NCI-H460 (cell line): ENCODE data around the gene EFNA2. TPM values are rescaled to one million over a fixed set of nuclear protein-coding genes. Genes with fewer than 3 reads are reported as not detected.

Source experiments
- DNase-seq: peaks from one replicate; pipeline ENCODE4 v3.0.0-alpha.2; 2016; ENCODE audit warnings: low read depth; ENCODE audit errors: extremely low read depth
- total RNA-seq: library from RNA; depleted of rRNA; stranded (reverse); fragments of >200 nt; shearing (Covaris generic); gene quantifications from 2 replicates; pipeline ENCODE4 v1.2.3, GENCODE V29; 2014

The EFNA2 gene
- total RNA-seq, 1 experiment from 2014 or later, result 0.62 TPM

DNA sequence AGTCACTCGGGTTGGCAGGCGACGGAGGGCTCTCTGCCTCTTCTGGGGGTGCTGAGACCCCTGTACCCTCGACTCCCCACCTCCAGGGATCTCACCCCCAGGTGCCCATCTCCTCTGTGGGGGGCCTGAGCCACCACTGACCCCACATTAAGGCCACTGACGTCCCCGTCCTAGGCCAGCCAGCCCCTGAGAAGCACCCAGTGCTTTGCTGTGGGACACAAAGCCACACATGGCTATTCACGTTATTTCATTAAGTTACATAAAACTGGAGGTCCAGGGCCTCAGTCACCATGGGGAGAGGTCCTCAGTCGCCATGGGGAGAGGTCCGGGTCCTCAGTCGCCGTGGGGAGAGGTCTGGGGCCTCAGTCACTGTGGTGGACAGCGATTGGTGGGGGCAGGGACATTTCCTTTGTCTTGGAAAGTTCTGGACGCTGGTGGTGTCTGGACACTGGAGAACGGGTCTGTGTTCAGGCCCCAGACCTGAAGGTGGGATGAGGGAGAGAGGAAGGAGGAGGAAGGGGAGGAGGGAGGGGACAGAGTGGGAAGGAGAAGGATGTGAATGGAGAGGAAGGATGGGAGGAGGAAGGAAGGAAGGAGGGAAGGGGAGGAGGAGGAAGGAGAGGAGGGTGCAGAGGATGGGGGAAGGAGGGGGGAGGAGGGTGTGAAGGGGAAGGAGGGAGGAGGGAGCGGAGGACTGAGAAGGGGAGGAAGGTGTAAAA lies 3.9 kb upstream of the EFNA2 start:
- no peak for DNase-seq

DNA sequence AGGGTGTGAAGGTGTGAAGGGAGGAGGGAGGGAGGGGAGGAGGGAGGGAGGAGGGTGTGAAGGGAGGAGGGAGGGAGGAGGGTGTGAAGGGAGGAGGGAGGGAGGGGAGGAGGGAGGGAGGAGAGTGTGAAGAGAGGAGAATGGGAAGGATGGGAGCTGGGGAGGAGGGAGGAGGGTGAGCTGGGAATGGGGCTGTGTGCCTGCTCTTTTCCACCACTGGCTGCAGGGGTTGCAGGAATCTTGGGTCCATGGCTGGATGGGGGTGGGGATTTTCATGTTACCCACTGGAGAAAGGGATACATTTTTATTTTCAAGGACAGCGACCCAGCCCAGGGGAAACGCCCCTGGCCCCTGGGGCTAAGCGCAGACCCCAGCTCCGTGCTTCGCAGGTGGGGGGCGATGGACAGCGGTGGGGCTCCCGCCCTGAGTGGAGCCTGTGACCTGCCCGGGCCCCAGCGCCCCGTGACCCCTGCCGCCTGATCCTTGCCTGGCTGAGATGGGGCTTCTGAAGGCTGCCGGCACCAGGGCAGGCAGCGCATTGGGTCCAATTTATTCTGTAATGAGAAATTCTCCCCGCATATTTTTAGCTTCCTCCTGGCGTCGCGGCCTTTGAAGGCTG lies 3.0 kb upstream of the EFNA2 start:
- no peak for DNase-seq

DNA sequence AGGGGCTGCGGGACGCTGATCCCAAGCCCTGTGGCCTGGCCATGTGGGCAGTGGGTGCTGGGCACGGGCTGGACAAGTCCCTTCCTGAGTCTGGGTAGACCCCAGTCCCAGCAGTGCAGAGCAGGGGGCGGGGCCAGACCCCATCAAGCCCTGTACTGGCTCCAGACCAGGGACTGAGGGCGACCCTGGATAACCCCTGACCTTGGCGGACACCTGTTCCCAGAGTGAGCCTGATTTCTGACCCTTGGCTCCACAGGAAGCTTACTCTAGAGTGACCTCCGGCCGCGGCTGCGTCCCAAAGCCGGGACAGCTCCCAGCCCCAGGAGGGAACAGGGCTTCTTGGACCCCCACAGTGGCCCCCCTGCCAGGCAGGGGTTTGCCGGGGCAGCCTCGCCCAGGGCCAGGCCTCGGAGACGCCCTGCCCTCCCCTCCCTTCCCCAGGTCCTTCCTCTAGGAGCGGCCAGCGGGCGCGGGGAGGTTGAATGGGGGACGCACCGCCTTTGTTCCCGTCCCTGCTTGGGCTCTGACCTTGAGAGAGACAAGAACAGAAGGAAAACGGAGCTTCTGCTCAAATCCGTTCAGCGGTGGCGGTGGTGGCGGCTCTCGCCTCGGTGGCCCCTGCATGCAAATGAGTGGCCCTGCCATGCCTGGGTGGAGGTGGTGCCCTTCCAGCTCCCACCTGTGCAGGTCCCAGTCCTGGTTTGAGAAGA lies 2.3 kb upstream of the EFNA2 start:
- DNase-seq, result no peak

DNA sequence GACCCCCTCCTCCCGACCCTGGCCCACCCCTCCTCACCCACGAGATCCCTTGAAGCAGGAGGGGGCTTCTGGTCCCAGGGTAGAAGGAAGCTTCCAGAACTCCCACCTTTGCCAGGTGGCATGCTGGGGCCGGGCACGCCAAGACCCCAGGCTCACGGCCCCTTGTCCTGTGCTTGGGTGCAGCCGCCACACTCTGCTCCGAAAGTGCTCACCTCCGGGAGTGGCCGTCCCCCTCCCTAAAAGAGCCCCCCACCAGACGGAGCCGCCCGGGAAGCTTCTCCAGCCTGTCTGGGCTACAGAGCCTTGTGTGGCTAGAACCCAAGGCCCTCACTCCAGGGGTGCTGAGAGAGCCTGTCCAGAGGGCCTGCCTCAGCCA lies 1.8 kb upstream of the EFNA2 start:
- DNase-seq, result no peak

DNA sequence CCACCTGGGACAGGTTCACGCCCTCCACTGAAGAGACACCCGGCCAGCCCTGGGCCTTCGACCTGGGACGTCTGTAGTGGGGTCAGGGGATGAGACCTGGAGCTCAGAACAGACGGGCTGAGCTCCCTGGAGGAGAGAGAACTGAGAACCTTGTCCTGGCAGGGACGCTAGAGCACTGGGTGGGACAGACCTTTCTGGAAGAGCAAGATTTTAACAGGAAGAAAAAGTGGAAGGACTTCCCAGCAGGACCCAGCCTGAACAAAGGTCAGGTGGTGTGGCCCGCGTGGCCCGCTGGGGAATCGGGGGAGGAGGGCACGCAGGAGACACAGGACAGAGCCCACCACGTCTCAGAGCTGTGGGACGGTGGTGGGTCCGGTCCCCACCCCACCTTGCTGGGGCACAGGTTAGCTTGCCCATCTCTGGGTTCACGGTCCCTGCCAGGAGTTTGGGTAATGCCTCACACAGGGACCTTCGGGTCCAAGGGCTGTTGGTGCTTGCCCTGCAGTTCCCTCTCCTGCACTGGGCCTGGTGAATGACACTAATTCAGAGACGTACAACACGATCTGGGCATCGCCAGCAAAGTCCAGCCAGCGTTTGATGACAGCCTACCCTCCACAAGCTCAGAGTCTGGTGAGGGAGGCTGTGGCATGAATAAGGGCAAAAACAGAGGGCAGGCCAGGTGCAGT lies 1.2 kb upstream of the EFNA2 start:
- no peak for DNase-seq

DNA sequence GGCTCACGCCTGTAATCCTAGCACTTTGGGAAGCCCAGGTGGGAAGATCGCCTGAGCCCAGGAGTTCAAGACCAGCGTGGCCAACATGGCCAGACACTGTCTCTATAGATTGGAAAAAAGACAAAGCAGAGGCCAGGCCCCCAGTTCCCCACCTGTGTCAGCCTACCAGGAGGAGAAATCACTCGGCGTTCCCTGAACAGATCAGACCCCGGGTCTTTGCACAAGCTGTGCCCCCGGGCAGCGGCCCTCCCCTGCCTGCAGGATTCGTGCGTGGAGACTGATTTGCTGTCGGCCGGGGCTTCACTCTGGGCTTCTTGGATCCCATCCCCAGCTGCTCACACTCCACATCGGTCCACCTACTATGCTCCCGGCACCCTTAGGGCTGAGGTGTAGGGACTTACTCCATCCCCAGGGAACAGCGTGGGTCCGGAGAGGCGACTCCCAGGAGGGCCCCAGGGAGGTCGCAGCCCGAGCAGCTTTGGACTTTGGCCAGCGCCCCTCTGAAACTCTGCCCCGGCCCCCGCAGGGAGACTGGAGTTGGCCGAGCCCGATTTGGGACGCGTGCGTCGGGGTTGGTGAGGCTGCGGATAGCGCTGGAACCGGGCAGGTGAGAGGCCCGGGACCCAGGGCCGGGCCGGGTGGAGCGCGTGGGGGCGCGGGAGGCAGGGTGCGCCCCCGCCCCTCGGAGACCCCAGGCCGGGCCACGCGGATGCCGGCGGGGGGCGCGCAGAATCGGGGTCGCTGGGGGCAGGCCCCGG lies 515 bp upstream of the EFNA2 start:
- DNase-seq, result no peak

DNA sequence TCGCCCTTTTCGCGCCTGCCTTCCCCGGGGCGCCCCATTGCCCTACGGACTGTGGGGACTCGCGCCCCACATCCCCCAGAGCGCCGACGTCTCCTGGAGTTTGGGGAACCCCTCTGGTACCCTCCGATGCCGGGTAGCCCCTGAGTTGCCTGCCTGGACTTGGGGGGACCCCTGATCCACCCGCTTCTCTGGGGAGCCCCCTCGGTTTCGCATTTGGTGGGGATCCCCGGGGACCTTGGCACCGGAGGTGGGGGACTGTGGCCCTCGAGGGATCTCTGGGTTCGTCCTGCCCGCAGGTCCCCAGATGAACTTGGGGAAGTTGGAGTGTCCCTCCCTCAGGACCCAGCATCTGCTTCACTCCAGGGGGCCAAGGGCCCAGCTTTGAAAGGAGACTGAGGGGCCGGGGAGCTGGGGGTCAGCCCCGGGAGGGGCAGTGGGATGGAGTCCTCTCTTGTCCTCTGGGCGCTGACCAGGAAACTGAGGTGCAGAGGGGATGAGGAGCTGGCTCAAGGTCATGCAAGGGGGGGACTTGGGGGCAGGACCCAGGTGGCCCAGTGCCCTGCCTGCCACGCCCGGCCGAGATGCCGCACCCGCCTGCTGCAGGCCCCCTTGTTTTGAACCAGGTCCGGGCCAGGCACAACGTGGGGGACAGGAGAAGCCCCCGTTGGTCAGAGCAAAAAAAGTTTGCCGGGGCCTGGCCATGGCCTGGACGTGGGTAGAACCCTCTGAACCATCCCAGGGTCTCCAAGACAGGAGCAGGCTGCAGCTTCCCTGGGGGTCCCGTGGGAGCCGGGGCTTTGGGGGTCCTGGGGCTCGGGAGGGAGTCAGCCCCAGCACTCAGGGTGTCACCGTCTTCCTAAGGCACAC lies 1.0 kb downstream of the EFNA2 start:
- no peak for DNase-seq

DNA sequence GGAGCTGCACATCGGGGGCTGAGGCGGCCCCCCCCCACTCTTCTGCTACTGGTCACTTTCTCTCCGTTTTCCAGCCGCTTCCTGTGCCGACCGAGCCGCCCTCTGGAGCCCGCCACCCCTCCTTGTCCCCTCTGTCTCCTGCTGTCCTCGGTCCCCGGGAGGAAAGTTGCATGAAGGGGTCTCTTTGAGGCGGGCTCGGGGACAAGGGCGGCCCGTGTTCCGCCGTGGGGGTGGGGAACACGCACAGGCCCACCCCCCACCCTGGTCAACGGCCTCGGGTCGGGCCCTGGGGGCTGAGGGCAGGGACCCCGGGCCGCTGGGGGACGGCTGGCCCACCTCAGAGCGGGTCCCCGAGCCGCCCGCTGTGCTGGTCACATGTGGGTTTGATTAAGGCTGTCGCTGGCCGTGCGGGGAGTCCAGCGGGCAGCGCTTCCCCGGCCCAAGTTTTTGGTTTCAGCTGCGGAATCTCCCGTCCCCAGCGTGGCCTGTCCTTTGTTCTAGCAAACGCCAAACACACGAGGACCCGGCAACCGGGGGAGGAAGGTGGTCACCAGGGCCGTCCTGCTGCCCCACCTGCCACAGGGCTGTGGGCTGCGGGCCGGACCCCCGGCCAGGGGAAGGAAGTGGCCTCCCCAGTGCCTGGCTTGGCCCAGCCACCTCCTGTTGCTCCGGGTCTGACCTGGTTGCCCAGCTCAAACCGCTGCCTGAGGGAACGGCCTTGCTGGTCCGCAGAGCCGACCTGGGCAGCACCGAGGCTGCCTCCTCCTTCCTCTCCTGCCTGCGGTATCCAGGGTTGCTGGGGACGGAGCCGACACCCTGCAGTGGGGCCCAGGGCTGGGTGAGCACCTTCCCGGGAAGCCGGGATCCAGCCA lies 1.9 kb downstream of the EFNA2 start:
- no peak for DNase-seq

DNA sequence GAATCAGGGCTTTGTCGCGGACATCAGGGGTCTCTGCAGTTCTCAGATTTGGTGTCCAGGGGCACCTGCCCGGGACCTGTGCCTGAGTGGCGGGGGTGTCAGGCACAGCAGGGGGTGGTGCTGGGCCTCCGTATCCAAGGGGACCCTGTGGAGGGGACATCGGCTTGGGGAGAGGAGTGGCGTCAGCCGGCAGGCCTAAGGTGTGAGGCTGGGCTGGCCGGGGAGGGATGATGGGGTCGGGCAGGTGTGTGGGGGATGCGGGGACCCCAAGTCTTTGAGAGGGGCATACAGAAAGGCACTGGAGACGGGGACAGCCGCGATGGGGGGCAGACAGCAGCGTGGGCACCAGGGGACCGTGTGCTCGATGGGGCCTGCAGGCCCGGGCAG lies 2.5 kb downstream of the EFNA2 start:
- no peak for DNase-seq

DNA sequence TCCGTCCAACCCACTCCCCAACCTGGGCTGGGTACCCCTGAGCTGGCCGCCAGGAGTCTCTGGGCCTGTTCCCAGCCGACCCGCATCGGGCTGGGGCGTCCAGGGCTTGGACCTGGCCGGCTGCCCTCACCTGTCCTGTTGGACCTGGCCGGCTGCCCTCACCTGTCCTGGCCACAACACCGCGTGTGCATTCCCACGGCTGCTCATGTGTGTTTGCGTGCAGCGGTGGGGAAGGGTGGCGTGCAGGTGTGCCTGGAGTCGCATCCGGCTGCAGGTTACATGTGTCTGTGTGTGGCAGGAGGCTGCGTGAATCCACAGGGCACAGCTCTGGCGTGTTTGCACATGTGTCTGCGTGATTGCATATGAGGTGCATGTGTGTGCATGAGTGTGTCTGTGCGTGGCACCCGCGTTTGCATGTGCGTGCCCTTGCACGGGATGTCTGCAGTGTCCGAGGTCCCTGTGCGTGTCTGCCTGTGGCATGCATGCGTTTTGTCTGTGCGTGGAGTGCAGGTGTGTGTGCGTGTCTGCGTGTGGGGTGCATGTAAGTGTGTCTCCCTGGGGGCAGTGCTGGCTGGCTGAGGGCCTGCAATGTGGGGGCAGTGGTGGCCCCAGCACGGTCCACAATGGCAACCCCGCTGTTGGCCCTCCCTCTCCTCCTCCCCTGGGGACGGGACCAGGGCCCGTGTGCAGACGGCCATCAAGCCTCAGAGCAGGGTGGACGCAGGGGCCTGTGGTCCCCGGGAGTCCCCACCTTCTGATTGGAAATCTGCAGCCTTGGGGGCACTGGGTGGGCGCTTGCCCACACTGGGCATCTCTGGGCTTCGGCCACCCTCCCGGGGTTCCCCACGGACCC lies 3.4 kb downstream of the EFNA2 start:
- no peak for DNase-seq

DNA sequence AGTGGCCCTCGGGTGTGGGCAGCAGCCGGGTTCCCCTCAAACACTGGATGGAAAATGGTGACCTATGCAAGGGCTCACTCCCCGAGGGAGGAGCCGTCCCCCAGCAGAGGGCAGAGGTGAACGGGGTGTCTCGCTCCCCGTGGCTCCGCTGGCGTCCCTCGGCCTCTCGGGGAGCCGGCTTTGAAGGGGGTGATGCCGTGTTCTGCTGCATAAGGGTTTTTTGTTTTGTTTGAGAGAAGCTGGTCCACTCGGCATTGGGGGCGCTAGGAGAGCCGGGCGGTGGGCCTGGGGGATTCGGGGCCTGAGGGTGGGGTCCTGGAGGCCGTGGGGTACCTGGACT lies 4.0 kb downstream of the EFNA2 start:
- no peak for DNase-seq

DNA sequence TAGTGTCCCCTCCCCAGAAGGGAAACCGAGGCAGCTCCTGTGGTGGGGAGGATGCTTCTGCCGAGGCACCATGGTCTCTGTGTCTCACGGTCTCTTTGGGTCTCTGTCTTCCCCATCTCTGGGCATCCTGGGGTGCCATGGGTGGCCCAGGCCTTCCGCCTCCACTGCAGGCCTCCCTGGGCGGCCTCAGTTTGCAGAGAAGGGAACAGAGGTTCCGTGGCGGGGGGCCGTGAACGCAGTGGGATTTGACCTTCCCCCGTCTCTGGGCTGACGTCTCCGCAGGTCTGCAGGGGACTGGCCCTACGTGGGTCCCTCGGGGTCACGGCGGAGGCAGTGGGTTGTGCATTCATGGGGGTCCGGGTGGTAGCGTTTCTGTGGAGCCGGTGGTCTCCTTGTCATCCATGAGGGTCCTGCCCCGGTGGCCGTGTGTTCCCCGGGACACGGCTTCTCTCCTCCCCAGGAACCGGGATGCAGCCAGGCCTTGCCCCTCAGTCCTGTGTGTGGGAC lies 4.6 kb downstream of the EFNA2 start:
- DNase-seq, result no peak

DNA sequence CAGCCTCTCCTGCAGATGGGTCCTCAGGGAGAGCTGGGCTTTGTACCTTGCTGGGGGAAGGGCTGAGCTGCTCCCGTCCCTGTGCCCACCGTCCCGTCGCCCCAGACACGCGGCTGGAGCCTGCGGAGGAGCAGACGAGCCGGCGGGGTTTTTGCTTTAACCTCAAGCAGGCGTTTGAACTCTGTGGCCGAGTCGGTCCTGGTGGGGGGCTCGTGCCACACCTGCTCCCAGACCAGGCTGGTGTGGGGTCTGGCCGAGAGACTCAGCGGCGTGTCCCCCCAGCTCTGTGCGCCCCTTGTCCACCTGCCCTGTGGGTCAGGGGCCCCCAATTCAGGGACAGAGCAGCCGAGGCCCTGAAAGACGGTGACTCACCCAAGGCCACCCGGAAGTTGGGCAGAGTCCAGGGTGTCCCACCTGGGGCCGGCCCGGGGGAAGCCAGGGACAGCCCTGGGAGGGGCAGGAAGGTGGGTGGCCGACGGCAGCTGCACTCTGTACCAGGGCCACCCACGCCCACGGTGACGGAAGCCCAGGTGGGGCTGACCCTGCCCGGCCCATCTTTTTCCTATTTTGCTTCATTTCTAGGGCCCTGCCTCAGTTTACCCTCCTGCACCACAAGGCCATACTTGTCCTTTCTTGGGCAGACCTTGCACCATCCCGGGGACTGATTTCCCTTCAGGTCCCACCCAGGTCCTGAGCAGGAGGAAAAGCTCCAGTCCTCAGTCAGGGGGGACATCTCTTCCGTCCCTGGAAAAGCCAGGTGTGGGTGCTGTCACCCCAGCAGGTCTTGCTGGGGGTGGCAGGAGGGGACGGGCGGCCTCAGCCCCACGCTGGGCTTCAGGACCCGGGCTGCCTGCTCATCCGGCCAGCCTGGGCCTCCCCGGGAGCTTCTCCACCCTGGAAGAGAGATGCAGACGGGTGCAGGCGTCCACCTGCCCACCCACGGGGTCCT lies 5.3 kb downstream of the EFNA2 start:
- no peak for DNase-seq

DNA sequence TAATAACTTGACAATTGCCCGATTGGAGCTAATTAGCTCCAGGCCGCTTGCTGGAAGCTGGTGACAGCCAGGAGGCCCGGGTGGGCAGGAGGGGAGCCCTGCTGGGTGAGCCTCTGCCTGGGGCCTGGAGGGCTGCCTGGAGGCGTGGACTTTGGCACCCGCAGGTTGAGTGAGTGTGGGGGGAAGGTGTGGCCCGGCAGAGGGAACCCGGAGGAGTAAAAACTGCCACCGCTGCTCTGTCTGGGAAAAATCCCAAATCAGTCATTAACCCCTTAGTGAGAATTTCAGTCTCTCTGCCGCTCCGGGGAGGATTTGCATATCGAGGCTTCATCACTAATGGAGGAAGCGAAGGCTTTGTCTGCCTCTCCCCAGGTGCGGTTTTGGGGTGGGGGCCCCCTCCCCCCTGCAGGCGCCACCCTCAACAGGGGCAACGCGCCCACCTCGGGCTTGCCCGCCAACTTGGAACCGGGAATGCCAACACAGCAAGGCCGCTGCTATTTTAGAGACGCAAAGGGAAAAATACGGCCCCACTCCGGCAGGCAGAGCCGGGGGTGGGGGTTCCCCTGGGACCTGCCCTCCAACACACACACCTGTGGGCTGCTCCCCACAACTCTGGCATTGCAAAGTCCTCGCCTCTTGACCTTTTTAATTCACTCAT lies 6.2 kb downstream of the EFNA2 start:
- no peak for DNase-seq

DNA sequence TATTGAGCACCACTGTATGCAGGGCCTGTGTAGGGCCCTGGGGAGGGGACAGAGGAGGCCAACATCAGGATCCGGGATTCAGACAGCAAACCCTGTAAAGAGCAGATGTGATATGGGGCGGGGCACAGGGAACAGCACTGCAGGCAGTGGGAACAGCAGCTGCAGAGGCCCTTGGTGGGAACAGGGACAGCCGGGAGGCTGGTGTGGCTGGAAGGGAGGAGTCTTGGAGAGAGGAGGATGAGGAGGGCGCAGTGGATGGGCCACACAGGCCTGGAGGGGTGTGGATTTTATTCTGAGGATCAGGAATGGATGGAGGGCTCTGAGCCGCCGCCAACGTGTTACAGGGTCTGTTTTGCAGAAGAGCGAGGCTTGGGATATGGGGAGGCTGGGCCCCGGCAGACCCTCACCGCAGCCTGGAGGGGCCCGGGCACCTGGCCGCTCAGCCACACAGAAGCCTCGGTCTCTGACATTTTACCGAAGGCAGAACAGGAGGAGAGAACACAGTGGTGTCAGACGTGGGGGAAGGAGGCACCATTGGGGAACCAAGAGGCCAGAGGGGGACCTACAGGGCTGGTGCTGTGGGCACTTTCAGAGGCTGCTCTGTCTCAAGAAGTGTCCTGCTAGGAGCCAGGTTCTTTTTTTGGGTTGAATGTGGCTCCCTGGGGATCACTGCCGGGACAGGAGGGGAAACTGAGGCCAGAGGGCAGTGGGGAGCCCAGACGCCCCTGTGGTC lies 6.9 kb downstream of the EFNA2 start:
- no peak for DNase-seq
